Fibroblast of lung (primary cell): Measurements from ENCODE around the gene FAM193A. TPM values are rescaled to one million over a fixed set of nuclear protein-coding genes. Genes with fewer than 3 reads are reported as not detected.
A peak's percentile ranks its signal among the peaks of the same experiment; 100 is the strongest.

ENCODE experiments used
- DNase-seq, 2 donors: peaks; one replicate each; pipeline versions ENCODE4 v3.0.0 to v3.0.0-alpha.2; 2010; ENCODE audit warnings: low read depth in 2 of 2
- H2AFZ ChIP-seq: 2 replicates; pipeline ENCODE4 v1.5.1; 2012; ENCODE audit warnings: low read length, control low read depth, inconsistent platforms
- H3K27ac ChIP-seq: 2 replicates; pipeline ENCODE4 v1.5.1; 2011; ENCODE audit warnings: low read length, control low read depth; ENCODE audit not compliant: insufficient read depth
- H3K27me3 ChIP-seq: 2 replicates; pipeline ENCODE4 v1.5.1; 2011; ENCODE audit warnings: mild to moderate bottlenecking, low read length; ENCODE audit not compliant: control insufficient read depth, insufficient read depth
- H3K36me3 ChIP-seq: 2 replicates; pipeline ENCODE4 v1.5.1; 2011; ENCODE audit warnings: low read length; ENCODE audit not compliant: control insufficient read depth, insufficient read depth
- H3K4me1 ChIP-seq: 2 replicates; pipeline ENCODE4 v1.5.1; 2011; ENCODE audit warnings: low read length; ENCODE audit not compliant: control insufficient read depth, insufficient read depth; ENCODE audit errors: extremely low read depth
- H3K4me2 ChIP-seq: 2 replicates; pipeline ENCODE4 v1.5.1; 2011; ENCODE audit warnings: low read length, control low read depth; ENCODE audit not compliant: insufficient read depth; ENCODE audit errors: extremely low read depth
- H3K4me3 ChIP-seq, 4 experiments: fragments of 200-600 bp in 1 of 4; sonication (generic) in 1 of 4; replicated peaks in 1 of 4; 2 replicates each; pipeline ENCODE4 v1.5.1; 2011 to 2016; ENCODE audit warnings: low read length in 4 of 4, low read depth in 3 of 4, mild to moderate bottlenecking in 3 of 4, control low read depth in 2 of 4, inconsistent platforms in 1 of 4, mixed read lengths in 1 of 4; ENCODE audit not compliant: insufficient read depth in 1 of 4; ENCODE audit errors: control extremely low read depth in 1 of 4
- H3K79me2 ChIP-seq: 2 replicates; pipeline ENCODE4 v1.5.1; 2012; ENCODE audit warnings: mild to moderate bottlenecking, low read length, inconsistent platforms; ENCODE audit not compliant: control insufficient read depth, insufficient read depth
- H3K9ac ChIP-seq: 2 replicates; pipeline ENCODE4 v1.5.1; 2011; ENCODE audit warnings: mild to moderate bottlenecking, low read length, control low read depth; ENCODE audit not compliant: insufficient read depth
- H3K9me3 ChIP-seq: 2 replicates; pipeline ENCODE4 v1.5.1; 2012; ENCODE audit warnings: low read depth, low read length; ENCODE audit not compliant: control insufficient read depth, insufficient read depth
- H4K20me1 ChIP-seq: 2 replicates; pipeline ENCODE4 v1.5.1; 2011; ENCODE audit warnings: low read length; ENCODE audit not compliant: control insufficient read depth, insufficient read depth; ENCODE audit errors: extremely low read depth
- CTCF ChIP-seq, 2 donors: IDR thresholded peaks in 1 of 2; conservative IDR thresholded peaks in 1 of 2; 1 replicate in 1 of 2; 2 replicates in 1 of 2; pipeline ENCODE4 v1.5.1; 2011 to 2012; ENCODE audit warnings: low read length in 2 of 2, control low read depth in 1 of 2, inconsistent platforms in 1 of 2, low read depth in 1 of 2, mild to moderate bottlenecking in 1 of 2
- EZH2 ChIP-seq: IDR thresholded peaks from 2 replicates; pipeline ENCODE4 v1.5.1; 2012; ENCODE audit warnings: low read length, control low read depth, mild to moderate bottlenecking; ENCODE audit errors: missing control alignments
- polyA plus RNA-seq, 2 donors: library from polyadenylated mRNA; depleted of rRNA in 1 of 2; stranded (reverse) in 1 of 2; unstranded in 1 of 2; fragments of >200 nt; gene quantifications; 2 replicates each; pipeline ENCODE4 v1.2.1, GENCODE V29; 2011 to 2012; ENCODE audit warnings: missing spikeins in 1 of 2
- total RNA-seq: library from RNA; depleted of rRNA; stranded (reverse); fragments of >200 nt; gene quantifications from 2 replicates; pipeline ENCODE4 v1.2.1, GENCODE V29; 2014

Gene FAM193A
- total and polyA plus RNA-seq, 2 donors (not counting 1 experiment from before 2014, with no cell fraction given): 5.6 to 10.9 TPM

GRCh38 chr4:2497931-2498330 lies 38.5 kb upstream of the FAM193A start:
- Histone ChIP-seq H3K27ac (no peak overlapping the region), H3K79me2 (peaks cover 14% of the 10 kb centered on the region), H3K4me1 (no peaks in the 10 kb centered on the region), H3K36me3 (peaks cover 16% of the 10 kb centered on the region), H3K27me3 (no peaks in the 10 kb centered on the region), H2AFZ (no peak overlapping the region), H3K9me3 (no peaks in the 10 kb centered on the region), H3K9ac (no peak overlapping the region), H4K20me1 (no peaks in the 10 kb centered on the region), H3K4me3 (no peak overlapping the region), H3K4me2 (no peak overlapping the region)
- no peak for DNase-seq
- TF ChIP-seq EZH2 (no peak), CTCF (conservative IDR thresholded peaks at IDR 0.05 in 1 of 2, IDR thresholded peaks at IDR 0.05 in 1 of 2; ENCODE audit: low read depth in 1 of 2, low read length in 2 of 2) (no peak)

- no peaks in the 10 kb centered on the region for H3K27me3 ChIP-seq
- no peak overlapping the region for H3K27ac ChIP-seq
- H3K4me3 ChIP-seq: no peak overlapping the region
- H3K9ac ChIP-seq: no peak overlapping the region
- H2AFZ ChIP-seq: no peak overlapping the region
- no peaks in the 10 kb centered on the region for H4K20me1 ChIP-seq
- TF ChIP-seq EZH2 (no peak), CTCF (conservative IDR thresholded peaks at IDR 0.05 in 1 of 2, IDR thresholded peaks at IDR 0.05 in 1 of 2; ENCODE audit: low read depth in 1 of 2, low read length in 2 of 2) (no peak)
- H3K79me2 ChIP-seq: peaks cover 3% of the 10 kb centered on the region
- H3K9me3 ChIP-seq: no peaks in the 10 kb centered on the region
- peak in 1 of 2 donors; percentile 19 for DNase-seq
- H3K36me3 ChIP-seq: peaks cover 13% of the 10 kb centered on the region
- no peaks in the 10 kb centered on the region for H3K4me1 ChIP-seq
- H3K4me2 ChIP-seq: no peak overlapping the region
Observed at GRCh38 chr4:2500547-2500946, 35.9 kb upstream of the FAM193A start.

GRCh38 chr4:2501034-2501594 lies 35.3 kb upstream of the FAM193A start:
- no peak for DNase-seq
- Histone ChIP-seq H3K4me1 (no peaks in the 10 kb centered on the region), H2AFZ (no peak overlapping the region), H3K9ac (no peak overlapping the region), H3K27me3 (no peaks in the 10 kb centered on the region), H3K4me2 (no peak overlapping the region), H3K9me3 (no peaks in the 10 kb centered on the region), H4K20me1 (no peaks in the 10 kb centered on the region), H3K79me2 (peaks cover 5% of the 10 kb centered on the region), H3K36me3 (peaks cover 13% of the 10 kb centered on the region), H3K27ac (no peak overlapping the region), H3K4me3 (no peak overlapping the region)
- no peak for TF ChIP-seq CTCF (conservative IDR thresholded peaks at IDR 0.05 in 1 of 2, IDR thresholded peaks at IDR 0.05 in 1 of 2; ENCODE audit: low read depth in 1 of 2, low read length in 2 of 2)
- no peak for TF ChIP-seq EZH2
